NCI-H1105 (cell line): Measurements from ENCODE around the gene SLC35E1.
"Not testable (repeated sequence)": the region's sequence is repeated elsewhere in the genome, so short reads cannot be mapped to it uniquely, and the experiment has no call there.

Source experiments
- DNase-seq: peaks from one replicate; lab custom pipeline; 2025; lab: John Stamatoyannopoulos, UW

Gene SLC35E1

DNA sequence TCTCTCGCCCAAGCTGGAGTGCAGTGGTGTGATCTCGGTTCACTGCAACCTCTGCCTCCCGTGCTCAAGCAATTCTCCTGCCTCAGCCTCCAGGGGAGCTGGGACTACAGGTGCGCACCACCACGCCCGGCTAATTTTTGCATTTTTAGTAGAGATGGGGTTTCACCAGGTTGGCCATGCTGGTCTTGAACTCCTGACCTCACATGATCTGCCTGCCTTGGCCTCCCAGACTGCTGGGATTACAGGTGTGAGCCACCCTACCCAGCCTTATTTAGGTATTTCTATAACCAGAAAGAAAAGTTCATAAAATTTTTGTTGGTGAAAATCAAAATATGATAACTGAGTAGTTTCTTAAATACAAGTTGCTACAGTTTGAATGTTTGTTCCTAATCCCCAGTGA is 28.5 kb downstream of the SLC35E1 start:
- not testable (repeated sequence) for DNase-seq

DNA sequence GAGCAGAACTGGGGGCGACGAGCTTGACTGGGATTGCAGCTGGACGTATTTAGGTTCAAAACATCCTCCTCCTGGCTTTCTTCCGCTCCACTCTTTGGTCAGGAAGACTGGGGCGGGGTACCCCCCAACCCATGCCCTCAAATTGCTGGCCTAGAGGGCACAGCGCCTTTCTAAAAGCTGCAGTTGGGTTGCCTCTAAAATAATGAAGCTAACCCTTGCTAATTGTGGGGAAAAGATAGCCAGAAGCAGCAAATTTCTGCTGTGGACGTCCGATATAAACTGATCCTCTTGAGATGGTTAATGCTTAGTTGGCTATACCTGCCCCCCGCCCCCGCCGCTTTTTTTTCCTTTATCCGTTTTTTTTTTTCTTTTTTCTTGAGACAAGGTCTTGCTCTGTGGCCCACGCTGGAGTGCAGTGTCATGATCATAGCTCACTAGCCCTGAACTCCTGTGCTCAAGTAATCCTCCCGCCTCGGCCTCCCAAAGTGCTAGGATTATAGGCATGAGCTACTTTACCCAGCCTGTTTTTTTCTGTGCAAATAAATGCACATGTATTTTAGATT is 29.2 kb downstream of the SLC35E1 start:
- DNase-seq, result no peak

DNA sequence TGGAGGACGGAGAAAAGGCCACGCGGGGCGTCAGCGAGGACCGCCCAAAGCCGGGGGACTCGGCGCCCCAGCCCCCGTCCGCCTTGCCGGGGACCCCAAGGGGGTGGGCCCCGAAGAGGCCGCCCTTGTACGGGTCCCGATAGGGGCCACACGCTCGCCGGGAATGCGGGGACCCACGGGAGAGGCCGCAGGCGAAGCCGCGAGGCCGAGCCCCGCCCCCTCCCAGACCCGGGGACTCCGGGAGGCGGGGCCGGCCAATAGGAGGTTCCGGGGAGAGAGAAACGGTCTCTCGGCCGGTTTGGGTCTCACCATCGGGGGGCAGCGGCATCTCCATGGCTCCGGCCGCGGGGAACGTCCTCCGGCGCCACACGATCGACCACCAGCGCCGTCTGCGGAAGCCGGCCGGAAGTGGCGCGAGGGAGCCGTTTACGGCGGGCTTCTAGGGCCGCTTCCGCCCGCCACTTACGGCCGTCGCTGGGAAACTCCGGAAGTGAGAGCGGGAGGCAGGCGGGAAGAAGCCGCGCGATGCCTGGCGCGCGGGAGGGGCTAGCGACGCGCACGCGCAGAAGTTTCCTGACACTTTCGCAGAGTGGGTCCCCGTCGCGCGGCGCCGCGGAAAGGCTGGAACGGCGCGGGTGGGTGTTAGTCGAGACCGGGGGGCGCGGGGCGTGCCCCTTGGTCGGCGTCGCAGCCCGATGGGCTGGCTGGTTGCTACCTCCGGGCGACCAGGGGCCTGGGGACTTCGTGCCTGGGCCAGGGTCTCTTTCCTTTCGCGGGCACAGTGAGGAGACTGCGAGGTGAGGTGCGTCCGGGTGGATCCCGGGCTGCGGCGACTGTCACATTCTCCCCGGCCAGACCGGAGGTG is 29.9 kb downstream of the SLC35E1 start, which contains the start of gene CHERP:
Gene CHERP (minus strand): TSS at position 393 of the 865 bp plus-strand sequence. CDS start 59 bp downstream, at position 334.
- DNase-seq, result peak; percentile 94

DNA sequence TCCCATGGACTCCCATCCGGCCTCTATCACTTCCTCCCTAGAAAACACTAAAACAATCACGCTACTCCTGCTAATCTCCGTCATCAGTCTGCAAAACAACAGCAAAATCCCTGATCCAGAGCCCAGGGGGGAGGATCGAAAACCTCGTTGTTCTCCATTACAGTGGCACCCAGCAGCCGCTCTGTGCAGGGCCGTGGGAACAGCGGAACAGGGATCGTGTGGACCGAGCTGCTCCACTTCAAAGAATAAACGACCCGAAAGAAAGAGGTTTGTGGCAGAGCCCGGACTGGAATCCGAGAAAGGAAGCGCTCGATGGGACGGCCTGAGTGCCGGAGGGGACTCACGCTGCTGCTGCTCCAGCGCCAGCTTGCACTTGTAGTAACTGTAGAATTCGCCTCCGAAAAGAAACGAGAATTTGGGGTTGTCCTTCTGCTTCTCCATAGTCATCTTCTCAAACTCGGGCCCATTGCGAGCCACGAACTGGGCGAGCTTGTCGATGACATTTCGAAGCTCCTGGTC is 30.6 kb downstream of the SLC35E1 start:
- DNase-seq, result no peak

DNA sequence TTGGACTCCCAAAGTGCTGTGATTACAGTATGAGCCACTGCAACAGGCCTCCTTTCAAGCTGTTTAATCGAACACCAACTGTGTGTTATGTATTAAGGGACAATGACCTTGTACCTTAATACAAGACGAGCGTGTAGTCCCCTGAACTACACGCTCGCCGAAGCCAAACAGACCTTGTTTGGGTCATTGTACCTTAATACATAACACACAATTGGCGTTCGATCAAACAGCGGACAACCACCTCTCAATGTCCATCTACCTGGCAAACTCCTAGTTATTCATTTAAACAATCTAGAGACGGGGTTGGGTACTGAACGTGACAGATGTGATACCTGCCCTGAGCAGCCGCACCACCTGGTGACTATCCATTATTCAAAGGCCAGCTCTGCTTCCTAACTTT is 31.3 kb downstream of the SLC35E1 start:
- DNase-seq, result no peak

DNA sequence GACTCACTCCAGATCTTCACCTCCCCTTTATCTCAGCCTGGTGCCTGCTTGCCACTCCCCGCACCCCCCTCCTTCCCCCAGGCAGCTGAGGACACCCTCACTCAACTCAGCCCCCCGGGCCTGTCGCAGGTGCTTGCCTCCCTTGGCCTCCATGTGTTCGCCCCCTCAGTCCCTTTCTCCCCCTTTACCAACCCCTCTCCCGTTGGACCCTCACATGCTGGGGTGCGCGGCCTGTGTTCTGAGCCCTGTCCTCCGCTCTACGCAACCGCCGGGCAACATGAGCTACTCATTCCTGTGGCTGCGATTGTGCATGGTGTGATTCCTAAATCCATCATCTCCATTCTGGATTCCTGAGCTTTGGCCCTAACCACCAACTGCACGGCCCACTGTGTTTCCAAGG is 35.1 kb downstream of the SLC35E1 start:
- no peak for DNase-seq

DNA sequence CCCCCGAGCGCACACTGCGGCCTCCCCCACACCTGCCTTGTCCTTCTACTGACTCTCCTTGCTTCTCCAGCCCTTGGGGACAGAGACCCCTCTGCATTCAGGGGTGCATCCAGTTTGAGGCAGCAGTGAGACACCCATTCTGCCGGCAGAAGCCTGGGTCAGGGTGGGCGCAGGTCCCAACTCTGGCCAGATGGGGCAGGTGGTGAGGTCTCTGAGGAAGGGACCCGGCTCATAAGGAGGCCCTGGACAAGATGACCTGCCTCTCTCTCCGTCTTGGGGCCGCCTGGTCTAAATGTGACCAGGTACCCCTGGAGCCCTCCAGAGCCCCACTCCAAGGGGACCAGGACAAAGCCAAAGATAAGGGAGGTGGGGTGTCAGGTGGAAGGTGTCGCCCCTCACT is 36.1 kb downstream of the SLC35E1 start:
- DNase-seq, result no peak

DNA sequence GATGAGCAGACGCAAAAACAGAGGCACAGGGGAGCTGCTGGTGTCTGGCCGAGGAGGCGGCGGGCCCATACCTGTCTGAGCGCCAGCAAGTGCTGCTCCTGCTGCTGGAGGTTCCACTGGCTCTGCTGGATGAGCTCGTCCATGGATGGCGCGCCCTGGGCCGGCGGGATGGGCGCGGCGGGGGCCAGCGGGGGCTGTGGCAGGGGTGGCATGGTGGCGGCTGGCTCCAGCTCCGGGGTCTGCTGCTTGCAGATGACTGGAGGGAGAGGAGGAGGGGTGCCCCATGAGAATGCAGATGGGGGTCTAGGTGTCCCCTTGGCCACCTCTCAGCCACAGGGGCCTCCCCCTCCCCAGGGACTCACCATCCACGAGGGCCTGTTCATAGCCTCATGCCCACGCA is 36.8 kb downstream of the SLC35E1 start:
- DNase-seq, result no peak

DNA sequence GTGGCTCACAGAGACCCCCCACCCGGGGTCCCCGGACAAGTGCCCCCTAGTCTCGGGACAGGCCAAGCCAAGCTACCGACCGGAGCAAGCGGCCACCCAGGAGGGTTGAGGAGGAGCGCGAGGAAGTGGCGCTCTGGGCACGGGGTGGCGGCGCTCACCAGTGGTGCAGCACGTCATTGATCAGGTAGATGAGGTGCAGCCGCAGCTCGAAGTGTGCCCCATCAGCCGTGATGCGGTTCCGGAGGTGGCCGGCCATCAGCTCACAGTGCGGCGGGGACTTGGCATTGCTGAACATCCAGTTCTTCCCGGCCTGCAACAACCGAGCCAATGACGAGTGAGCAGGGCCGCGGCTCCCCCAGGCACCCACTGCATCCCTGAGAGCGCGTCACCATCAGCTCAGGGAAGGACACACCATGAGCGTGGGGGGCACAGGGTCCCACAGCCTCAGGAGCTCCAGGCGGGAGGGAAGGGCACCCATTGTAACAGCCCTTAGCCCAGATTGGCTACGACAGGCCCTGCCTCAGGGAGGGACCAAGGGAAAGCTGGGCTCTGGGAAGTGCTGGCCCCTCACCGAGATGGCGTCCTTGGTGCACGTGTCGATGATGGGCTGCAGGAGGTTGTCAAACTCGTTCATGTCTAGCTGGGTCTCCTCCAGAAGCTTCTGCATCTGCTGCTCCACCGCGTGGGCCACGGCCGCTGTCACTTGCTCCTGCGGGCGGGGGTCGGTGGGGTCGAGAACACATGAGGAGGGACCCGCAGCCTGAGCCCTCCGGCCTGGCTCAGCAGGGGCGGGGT is 39.6 kb downstream of the SLC35E1 start:
- DNase-seq, result no peak

DNA sequence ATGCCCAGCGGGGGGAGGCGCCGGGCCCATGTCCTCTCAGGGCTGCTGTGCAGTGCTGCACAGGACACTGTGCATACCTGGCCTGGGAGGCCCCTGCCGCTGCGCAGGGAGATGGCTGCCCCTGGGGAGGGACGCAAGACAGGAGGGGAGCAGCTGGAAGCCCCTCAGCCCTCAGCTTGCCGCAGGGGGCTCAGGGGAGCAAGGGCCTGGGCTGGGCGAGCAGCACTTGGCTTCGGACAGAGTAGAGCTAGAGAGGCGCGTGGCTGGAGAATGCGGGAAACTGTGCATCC is 40.9 kb downstream of the SLC35E1 start:
- DNase-seq, result no peak

DNA sequence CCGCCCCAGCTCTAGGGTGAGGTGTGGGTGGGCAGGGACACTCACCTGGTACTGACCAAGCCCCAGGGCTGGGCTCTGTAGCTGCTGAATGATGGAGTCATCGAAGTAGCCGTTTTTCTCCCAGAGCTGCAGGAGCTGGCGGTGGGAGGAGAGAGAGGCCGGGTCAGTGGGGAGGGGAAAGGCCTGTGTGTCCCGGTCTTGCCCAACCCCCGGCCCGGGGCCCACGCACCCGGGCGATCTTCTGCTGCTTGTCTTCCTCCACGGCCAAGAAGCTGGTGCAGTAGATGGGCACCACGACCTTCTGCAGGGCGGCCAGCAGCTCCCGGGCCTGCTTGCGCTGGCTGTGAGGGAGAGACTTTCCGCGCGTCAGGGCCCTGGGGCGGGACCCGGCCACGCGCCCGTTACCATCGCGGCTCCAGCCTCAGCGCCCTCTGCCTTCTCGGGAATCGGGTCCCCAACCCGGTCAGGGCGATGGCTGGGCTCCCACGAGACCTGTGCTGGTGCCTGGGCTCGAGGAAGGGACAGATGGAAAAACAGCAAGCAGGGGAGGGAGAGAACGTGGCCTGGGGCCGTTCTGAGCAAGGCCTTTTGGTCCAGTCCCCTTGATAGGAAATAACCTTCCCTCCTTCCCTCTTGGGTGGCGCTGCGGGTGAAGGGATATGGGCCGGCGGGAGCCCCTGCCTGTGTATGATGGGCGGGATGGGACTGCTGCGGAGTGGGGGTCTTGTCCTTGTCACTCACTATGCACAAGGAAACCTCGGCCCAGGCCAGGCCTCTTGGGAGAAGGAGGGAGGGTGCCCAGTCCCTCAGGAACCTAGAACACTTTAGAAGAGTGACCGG is 41.5 kb downstream of the SLC35E1 start:
- no peak for DNase-seq

DNA sequence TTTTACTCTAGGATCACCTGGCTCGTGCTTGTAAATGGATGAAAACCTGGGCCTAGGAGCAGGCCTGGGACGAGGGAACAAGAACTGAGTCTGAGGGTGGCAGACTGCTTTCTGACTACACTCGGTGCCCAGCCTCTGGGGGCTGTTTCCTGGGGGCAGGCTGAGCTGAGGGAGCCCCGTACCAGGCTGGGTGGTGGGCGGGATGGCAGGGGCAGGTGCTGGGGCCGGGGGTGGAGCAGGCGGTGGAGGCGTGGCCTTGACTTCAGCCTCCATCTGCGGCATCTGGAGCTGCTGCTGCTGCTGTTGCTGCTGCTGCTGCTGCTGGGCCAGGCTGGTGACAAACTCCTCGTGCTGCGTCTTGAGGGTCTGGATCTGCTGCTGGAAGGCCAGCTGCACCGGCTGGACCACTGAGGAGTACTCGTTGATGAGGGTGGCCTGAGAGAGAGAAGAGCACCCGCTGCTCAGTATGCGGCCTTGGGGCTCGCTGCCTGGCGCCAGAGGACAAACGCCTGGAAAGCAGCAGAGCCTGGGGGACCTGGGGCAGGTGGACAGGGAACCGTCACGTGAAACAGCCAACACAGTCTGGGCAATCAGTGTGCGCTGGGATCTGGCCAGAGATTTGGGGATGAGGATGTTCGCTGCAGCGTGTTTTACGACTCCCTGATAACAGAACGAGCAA is 42.6 kb downstream of the SLC35E1 start:
- DNase-seq, result no peak

DNA sequence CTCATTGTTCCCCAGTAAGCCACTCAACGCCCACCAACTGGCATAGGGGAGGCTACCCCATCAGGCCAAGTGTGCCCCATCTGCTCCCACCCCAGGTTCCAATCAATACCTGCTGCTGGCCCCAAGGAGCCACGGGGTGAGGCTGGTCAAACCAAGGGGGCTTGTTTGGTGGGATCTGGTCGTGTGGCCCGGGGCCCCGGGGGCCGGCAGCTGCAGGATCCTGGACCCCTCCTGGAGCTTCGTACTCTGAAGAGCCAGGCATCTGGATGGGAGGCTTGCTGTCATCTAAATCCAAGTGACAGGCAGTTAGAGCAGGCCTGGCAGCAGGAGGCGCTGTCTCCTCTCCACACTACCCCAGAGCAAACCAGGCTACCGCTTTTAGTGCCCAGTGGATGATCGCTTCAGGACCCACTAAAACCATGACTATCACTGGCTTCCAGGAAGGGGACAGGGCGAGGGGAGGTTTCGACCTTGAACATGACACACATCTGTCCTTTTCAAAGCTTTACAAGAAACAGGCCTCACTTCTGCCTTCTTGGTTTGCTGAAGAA is 44.2 kb downstream of the SLC35E1 start:
- no peak for DNase-seq

DNA sequence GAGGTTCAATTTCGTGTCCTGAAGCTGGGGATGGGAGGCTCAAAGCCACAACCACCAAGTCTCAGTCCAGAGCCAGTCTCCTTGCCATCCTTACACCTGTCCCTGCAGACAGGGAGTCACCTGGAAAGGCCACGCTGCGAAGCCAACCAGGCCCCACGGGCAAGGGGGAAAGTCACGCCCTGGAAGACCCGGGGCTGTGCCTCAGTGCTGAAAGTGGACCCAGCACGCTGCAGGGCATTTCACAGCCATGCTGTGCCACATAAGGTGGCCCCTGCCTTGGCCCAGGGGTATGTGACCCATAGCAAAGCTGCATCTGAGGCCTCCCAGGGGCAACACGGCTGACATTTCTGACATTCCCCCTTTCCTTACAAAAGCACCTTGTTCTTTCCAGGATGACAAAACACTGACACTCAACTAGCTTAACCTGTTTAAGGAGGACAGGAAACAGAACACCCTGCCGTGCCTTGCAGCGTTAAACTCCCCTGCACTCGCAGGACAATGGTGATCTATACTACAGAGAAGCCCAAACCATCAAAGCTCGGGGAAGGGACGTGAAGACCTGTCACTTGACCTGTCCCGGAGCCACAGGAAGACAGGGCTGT is 44.8 kb downstream of the SLC35E1 start:
- DNase-seq, result no peak

DNA sequence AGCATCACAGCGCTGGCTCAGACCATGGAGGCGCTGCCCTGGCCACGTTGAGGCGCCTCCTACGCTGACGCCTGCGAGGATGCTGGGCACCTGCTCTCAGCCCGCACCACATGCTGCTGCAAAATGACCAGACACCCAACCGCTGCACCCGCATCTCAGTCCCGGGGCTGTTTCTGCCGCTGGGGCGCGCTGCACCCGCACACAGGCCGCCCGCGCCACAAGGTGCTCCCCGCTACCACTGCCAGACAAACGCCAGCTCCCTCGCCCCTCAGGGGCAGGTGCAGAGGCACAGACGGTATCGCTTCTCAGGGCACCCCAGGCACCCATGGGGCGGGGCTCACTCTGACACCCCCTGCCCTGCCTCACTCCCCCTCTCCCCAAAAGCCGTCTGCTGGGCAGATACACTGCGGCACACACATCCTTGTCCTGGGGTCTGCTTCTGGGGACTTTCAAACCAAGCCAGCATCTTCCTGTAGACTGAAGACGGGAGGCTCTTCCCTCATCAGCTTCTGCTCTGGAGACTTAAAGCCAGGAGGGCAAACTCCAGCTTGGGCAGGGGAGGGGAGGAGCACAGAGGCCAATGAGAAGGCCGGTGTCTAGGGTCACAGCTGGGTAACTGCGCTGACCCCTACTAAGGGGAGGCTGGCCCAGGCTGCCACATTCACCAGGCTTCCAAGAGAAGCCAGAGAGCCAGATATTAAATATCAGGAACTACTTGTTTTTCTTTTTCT is 46.3 kb downstream of the SLC35E1 start:
- no peak for DNase-seq

DNA sequence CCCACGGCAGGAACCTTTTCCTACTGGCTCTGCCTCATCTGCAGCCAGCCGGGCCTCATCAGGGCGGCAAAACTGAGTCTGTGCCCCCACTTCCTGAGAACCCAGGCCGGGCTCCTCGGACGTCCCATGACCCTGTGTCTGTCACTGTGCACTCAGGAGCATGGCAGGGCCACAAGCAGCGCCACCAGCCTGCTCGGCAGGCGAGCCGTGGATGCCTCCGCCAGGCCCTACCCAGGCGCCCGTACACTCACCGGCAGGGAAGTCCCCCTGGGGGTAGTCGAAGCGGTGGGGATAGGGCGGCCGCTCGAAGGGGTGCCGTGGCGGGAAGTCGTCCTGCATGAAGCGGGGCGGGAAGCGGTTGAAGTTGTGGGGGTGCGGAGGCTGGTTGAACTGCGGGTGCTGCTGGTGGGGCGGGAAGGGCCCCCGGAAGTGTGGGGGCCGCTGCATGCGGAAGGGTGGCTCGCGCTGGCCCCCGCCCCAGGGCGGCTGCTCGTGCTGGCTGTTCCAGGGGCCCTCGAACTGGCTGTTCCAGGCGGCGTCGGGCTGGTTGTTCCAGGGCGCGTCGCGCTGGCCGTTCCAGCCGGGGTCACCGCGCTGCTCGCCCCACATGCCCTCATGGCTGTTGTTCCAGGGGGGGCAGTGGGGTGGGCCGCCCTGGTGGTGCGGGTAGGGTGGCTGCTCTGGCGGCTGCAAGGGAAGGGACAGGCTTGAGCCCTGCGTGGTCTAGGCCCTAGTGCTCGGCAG is 47.1 kb downstream of the SLC35E1 start:
- no peak for DNase-seq

DNA sequence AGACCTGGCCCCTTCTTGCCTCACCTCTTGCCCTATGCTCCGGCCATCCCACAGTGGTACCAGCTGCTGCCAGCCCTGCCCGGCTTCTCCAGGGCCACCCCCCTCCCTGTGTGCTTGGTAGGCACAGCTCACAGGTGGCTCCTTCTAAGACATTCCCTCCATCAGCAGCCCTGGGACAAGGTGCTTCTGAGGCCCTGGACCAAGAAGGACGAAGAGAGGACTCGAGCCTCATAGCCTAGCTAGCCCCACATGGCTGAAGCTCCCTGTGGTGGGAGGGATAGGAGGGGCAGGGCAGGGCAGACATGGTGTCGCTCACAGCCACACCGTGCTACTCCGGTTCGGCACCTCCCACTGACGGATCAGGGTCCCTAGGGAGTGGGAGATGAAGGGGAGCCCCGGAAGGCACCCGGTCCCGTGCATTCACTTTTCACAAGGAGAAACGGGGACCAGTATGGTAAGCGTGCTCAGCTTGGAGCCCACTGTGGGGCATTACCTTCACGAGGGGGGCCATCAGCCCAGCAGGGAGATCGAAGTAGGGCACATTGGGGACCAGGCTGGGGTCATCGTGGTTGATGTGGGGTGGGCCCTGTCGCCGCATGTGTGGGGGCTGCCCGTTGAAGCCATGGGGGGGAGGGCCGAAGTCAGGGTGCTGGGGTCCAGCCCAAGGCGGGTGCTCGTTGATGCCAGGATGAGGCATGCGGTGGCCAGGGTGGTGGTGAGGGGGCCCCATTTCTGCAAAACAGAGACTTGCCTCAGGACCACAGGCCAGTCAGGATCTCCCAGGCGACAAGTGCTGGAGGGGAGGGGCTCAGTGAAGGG is 49.4 kb downstream of the SLC35E1 start:
- no peak for DNase-seq

DNA sequence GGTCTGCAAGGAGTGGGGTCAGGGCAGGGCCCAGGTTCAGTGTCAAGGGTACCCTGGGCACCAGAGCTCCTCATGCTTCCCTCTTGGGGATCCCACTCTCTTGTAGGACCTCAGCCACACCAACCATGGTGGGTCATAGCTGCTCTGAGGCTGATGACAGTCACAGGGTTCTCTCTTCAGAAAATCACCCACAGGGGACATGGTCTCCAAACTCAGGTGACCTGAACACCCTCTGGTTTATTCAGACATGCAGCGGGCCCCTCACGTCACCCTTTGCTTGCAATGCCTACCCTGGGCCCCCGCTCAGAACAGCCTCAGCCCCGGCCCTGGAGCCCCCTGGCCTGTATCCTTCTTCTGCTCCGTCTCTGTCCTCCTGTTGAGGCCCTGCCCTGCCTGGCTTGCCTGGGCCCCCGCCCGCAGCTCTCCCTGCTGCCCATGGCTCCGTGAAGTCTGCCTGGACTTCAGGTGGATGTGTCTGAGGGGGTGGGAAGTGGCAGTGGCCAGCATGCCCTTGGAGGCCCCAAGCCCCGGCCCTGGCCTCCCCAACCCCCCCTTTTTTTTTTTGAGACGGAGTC is 50.4 kb downstream of the SLC35E1 start:
- DNase-seq, result no peak
